ENCODE measurements around the gene PLEKHN1.
"Not testable (repeated sequence)": the region's sequence is repeated elsewhere in the genome, so short reads cannot be mapped to it uniquely, and the experiment has no call there.

DNA sequence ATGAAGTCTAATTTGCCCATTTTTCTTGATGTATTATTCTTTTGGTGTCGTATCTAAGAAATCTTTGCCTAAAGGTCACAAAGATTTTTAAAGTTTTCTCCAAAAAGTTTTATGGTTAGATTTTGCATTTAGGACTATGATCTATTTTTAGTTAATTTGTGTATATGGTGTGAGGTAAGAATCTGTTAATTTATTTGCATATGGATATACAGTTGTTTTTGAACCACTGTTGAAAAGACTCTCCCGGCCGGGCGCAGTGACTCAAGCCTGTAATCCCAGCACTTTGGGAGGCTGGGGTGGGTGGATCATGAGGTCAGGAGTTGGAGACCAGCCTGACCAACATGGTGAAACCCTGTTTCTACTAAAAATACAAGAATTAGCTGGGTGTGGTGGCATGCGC, 21.8 kb downstream of the PLEKHN1 start:
- TF ChIP-seq, protein P1, sequence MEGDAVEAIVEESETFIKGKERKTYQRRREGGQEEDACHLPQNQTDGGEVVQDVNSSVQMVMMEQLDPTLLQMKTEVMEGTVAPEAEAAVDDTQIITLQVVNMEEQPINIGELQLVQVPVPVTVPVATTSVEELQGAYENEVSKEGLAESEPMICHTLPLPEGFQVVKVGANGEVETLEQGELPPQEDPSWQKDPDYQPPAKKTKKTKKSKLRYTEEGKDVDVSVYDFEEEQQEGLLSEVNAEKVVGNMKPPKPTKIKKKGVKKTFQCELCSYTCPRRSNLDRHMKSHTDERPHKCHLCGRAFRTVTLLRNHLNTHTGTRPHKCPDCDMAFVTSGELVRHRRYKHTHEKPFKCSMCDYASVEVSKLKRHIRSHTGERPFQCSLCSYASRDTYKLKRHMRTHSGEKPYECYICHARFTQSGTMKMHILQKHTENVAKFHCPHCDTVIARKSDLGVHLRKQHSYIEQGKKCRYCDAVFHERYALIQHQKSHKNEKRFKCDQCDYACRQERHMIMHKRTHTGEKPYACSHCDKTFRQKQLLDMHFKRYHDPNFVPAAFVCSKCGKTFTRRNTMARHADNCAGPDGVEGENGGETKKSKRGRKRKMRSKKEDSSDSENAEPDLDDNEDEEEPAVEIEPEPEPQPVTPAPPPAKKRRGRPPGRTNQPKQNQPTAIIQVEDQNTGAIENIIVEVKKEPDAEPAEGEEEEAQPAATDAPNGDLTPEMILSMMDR (IDR thresholded peaks at IDR 0.05; ENCODE audit: poor library complexity): not testable (repeated sequence)
- not testable (repeated sequence) for TF ChIP-seq EZH2 (IDR thresholded peaks at IDR 0.05; ENCODE audit: borderline replicate concordance); EZH2phosphoT487 (IDR thresholded peaks at IDR 0.05; ENCODE audit: low read depth, severe bottlenecking, unreplicated experiment)

All from hepatocyte (in vitro differentiated cells).